PFSK-1 (cell line): ENCODE measurements around the gene KIF26A.

Experiments used
- FOXP2 ChIP-seq: optimal IDR thresholded peaks from 2 replicates; pipeline ENCODE3; 2011; ENCODE audit warnings: borderline replicate concordance, control low read depth, inconsistent platforms; ENCODE audit not compliant: insufficient read depth; ENCODE audit errors: extremely low read length, extremely low read depth
- POLR2AphosphoS5 ChIP-seq: IDR thresholded peaks from 2 replicates; pipeline ENCODE4 v1.6.1; 2012; ENCODE audit warnings: low read depth, mild to moderate bottlenecking, control low read depth, low read length, moderate library complexity
- SIN3A ChIP-seq: IDR thresholded peaks from 2 replicates; pipeline ENCODE4 v1.6.1; 2012; ENCODE audit warnings: mild to moderate bottlenecking, low read length, moderate library complexity, borderline replicate concordance; ENCODE audit not compliant: insufficient read depth
- TAF1 ChIP-seq: IDR thresholded peaks from 2 replicates; pipeline ENCODE4 v1.6.1; 2012; ENCODE audit warnings: low read length, control low read depth, borderline replicate concordance; ENCODE audit not compliant: insufficient read depth
- TF ChIP-seq, protein P1 (sequence below), 2 experiments: IDR thresholded peaks; 2 replicates each; pipeline versions ENCODE4 v1.6.1 to v1.8.0; 2011 to 2012; ENCODE audit warnings: low read depth in 2 of 2, low read length in 2 of 2, control low read depth in 1 of 2, inconsistent platforms in 1 of 2, mild to moderate bottlenecking in 1 of 2, moderate library complexity in 1 of 2; ENCODE audit not compliant: insufficient read depth in 1 of 2

KIF26A gene

DNA sequence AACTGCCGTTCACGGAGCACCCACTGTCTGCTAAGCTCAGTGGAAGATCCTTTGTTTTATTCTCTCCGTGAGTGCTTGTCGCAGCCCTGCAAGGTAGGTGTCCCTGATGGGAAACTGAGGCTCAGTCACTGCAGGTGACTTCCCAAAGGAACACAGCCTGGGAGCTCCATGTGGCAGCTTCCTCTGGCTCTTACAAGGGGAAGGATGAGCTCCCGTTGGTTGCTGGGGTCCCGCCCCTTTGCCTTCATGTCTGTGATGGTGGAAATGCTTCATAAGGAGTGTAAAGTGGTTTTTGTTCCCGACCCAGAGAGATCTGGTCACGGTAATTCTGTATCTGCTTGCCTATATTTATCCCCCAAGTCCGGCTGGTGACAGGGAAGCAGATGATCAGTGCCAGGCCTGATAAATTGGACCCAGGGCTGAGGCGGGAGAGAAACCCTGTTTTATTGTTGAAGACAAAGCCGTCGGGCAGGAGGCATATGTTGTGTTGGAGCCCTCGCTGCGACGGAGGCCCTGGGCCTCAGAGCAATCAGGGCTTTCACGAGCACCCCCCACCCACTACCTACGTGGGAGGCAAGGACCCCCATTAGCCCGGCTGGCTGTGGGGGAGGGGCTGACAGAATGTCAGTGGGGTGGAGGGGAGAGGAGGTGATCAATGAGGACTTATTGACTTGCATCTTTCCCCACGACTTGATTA, 91.9 kb downstream of the KIF26A start:
- TF ChIP-seq TAF1 (no peak), FOXP2 (no peak), POLR2AphosphoS5 (no peak), SIN3A (no peak)
- TF ChIP-seq, protein P1, sequence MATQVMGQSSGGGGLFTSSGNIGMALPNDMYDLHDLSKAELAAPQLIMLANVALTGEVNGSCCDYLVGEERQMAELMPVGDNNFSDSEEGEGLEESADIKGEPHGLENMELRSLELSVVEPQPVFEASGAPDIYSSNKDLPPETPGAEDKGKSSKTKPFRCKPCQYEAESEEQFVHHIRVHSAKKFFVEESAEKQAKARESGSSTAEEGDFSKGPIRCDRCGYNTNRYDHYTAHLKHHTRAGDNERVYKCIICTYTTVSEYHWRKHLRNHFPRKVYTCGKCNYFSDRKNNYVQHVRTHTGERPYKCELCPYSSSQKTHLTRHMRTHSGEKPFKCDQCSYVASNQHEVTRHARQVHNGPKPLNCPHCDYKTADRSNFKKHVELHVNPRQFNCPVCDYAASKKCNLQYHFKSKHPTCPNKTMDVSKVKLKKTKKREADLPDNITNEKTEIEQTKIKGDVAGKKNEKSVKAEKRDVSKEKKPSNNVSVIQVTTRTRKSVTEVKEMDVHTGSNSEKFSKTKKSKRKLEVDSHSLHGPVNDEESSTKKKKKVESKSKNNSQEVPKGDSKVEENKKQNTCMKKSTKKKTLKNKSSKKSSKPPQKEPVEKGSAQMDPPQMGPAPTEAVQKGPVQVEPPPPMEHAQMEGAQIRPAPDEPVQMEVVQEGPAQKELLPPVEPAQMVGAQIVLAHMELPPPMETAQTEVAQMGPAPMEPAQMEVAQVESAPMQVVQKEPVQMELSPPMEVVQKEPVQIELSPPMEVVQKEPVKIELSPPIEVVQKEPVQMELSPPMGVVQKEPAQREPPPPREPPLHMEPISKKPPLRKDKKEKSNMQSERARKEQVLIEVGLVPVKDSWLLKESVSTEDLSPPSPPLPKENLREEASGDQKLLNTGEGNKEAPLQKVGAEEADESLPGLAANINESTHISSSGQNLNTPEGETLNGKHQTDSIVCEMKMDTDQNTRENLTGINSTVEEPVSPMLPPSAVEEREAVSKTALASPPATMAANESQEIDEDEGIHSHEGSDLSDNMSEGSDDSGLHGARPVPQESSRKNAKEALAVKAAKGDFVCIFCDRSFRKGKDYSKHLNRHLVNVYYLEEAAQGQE (IDR thresholded peaks at IDR 0.05; ENCODE audit: insufficient read depth in 1 of 2, low read depth in 2 of 2, low read length in 2 of 2): no peak
